GM12878 (cell line): Measurements from ENCODE around the gene AP2A2. TPM values are rescaled to one million over a fixed set of nuclear protein-coding genes. Genes with fewer than 3 reads are reported as not detected.

Experiments used
- ATAC-seq: fragments of 200-7000 bp; cut with Tn5 transposase; 3 replicates; pipeline ENCODE4 v1.9.1; 2020; ENCODE audit warnings: mild to moderate bottlenecking, moderate library complexity
- BruUV-seq: library from RNA; stranded (reverse); fragments of 400-500 nt; replicated peaks from 2 replicates; lab custom pipeline; 2021; lab: Mats Ljungman, UMichigan
- CTCF ChIA-PET: fragments of 300-600 bp; sonication (Branson Sonifier 250); formaldehyde crosslinking; extraction: SDS; loops from one replicate; lab custom pipeline; 2021; ENCODE audit warnings: inconsistent platforms; lab: Yijun Ruan, JAX
- POLR2A ChIA-PET: fragments of 350-600 bp; formaldehyde crosslinking; extraction: SDS; loops from one replicate; lab custom pipeline; 2021; ENCODE audit warnings: inconsistent platforms; lab: Charles Lee
- RAD21 ChIA-PET: fragments of 300-600 bp; sonication (Branson Sonifier 250); formaldehyde crosslinking; loops from one replicate; lab custom pipeline; 2023; ENCODE audit warnings: antibody characterized with exemption; ENCODE audit not compliant: unreplicated experiment; lab: Charles Lee
- SMC1A ChIA-PET: fragments of 300-600 bp; sonication (Branson Sonifier 250); formaldehyde crosslinking; loops from one replicate; lab custom pipeline; 2023; ENCODE audit not compliant: unreplicated experiment, uncharacterized antibody; lab: Charles Lee
- DNase-seq: peaks from one replicate; pipeline ENCODE4 v3.0.0-alpha.2; 2011; ENCODE audit warnings: low read depth, low spot score
- FAIRE-seq: peaks from 3 replicates; lab custom pipeline; 2011; peaks lifted over from hg19 to GRCh38; lab: Jason Lieb, UNC
- H2AFZ ChIP-seq: 2 replicates; pipeline ENCODE4 v1.6.0; 2011; ENCODE audit warnings: low read depth, low read length, control low read depth; ENCODE audit not compliant: control insufficient read depth
- H3K27ac ChIP-seq: 2 replicates; pipeline ENCODE4 v1.5.1; 2011; ENCODE audit warnings: control low read depth; ENCODE audit not compliant: control insufficient read depth, insufficient read depth
- H3K27me3 ChIP-seq, 2 experiments: replicated peaks in 1 of 2; 2 replicates each; pipeline versions ENCODE4 v1.6.0 to v1.6.1; 2011; ENCODE audit warnings: low read length in 1 of 2; ENCODE audit not compliant: control insufficient read depth in 2 of 2, insufficient read depth in 2 of 2
- H3K36me3 ChIP-seq, 2 experiments: 2 replicates each; pipeline ENCODE4 v1.5.1; 2011; ENCODE audit warnings: low read length in 1 of 2; ENCODE audit not compliant: control insufficient read depth in 2 of 2, insufficient read depth in 2 of 2
- H3K4me1 ChIP-seq: 2 replicates; pipeline ENCODE4 v1.6.1; 2011; ENCODE audit warnings: mild to moderate bottlenecking, low read length, moderate library complexity, mixed read lengths; ENCODE audit not compliant: control insufficient read depth, insufficient read depth
- H3K4me2 ChIP-seq: 2 replicates; pipeline ENCODE4 v1.6.0; 2011; ENCODE audit warnings: control low read depth; ENCODE audit not compliant: control insufficient read depth, insufficient read depth
- H3K4me3 ChIP-seq: fragments of 200-600 bp; sonication (generic); 2 replicates; pipeline ENCODE4 v1.5.1; 2016
- H3K79me2 ChIP-seq: 2 replicates; pipeline ENCODE4 v1.6.0; 2011; ENCODE audit warnings: low read length; ENCODE audit not compliant: control insufficient read depth, insufficient read depth
- H3K9ac ChIP-seq: 2 replicates; pipeline ENCODE4 v1.8.0; 2011; ENCODE audit warnings: low read length, control low read depth, mixed read lengths; ENCODE audit not compliant: control insufficient read depth, insufficient read depth
- H3K9me3 ChIP-seq: replicated peaks from 3 replicates; pipeline ENCODE4 v1.5.1; 2011; ENCODE audit warnings: mild to moderate bottlenecking, low read length; ENCODE audit not compliant: control insufficient read depth, insufficient read depth
- H4K20me1 ChIP-seq: 2 replicates; pipeline ENCODE4 v1.6.0; 2011; ENCODE audit not compliant: control insufficient read depth, insufficient read depth
- IRF4 ChIP-seq: IDR thresholded peaks from 2 replicates; pipeline ENCODE4 v1.6.1; 2011; ENCODE audit warnings: low read depth, low read length
- PBX3 ChIP-seq: IDR thresholded peaks from 2 replicates; pipeline ENCODE4 v1.6.1; 2011; ENCODE audit warnings: mild to moderate bottlenecking, low read depth, low read length, moderate library complexity; ENCODE audit not compliant: insufficient replicate concordance
- RAD21 ChIP-seq: IDR thresholded peaks from 2 replicates; pipeline ENCODE4 v1.6.1; 2011; ENCODE audit warnings: mild to moderate bottlenecking, low read depth, low read length, moderate library complexity; ENCODE audit not compliant: insufficient read depth
- STAT1 ChIP-seq: fragments of 450-650 bp; conservative IDR thresholded peaks from 2 replicates; pipeline ENCODE4 v1.6.1; 2014; ENCODE audit warnings: antibody characterized with exemption, mild to moderate bottlenecking
- TARDBP ChIP-seq: IDR thresholded peaks from 2 replicates; pipeline ENCODE4 v1.6.1; 2016; ENCODE audit warnings: borderline replicate concordance
- ZNF622 ChIP-seq: fragments of 450-650 bp; IDR thresholded peaks from 2 replicates; pipeline ENCODE4 v1.6.1; 2017; ENCODE audit warnings: mild to moderate bottlenecking, inconsistent platforms
- WGBS: methylation state at CpG from one replicate; pipeline ENCODE4 v1.1.6; 2016; ENCODE audit warnings: low lambda C conversion rate; ENCODE audit not compliant: insufficient replicate concordance, insufficient coverage; ENCODE audit errors: missing lambda C conversion rate; 5-methylcytosine and 5-hydroxymethylcytosine counted together
- in situ Hi-C: fragments of 300-500 bp; cut with MboI; formaldehyde crosslinking; loops from 9 replicates; pipeline ENCODE4 v1.14.3; 2018; ENCODE audit warnings: mixed read lengths
- intact Hi-C: fragments of 100-400 bp; cut with micrococcal nuclease; formaldehyde crosslinking; loops from one replicate; pipeline ENCODE4 v1.14.2; 2022; ENCODE audit not compliant: unreplicated experiment
- polyA plus RNA-seq, 11 experiments: library from polyadenylated mRNA; depleted of rRNA in 4 of 11; unstranded in 6 of 11; stranded (reverse) in 5 of 11; fragments of >200 nt; fragmentation: Nextera tagmentation in 4 of 11; fragmentation: Illumina TruSeq in 1 of 11; extraction: Ambion mirVana in 4 of 11; extraction: Trizol in 1 of 11; gene quantifications; 1 replicate in 1 of 11; 2 replicates in 10 of 11; pipeline versions ENCODE4 v1.2.1 to v1.2.3, GENCODE V29; 2011 to 2016; ENCODE audit warnings: inconsistent platforms in 2 of 11, missing spikeins in 2 of 11, low read depth in 1 of 11
- total RNA-seq, 4 experiments: library from RNA; depleted of rRNA in 3 of 4; stranded (reverse); fragments of >200 nt in 3 of 4; fragmentation: Illumina TruSeq in 1 of 4; extraction: Trizol in 1 of 4; gene quantifications; 2 replicates each; pipeline versions ENCODE4 v1.2.1 to v1.2.3, GENCODE V29; 2013 to 2021

The AP2A2 gene
- total and polyA plus RNA-seq, 10 of the 15 experiments (the other 5 are each of a cell fraction or from before 2014, with no cell fraction given), result 0.58 to 48.8 (median 18.2) TPM

GRCh38 chr11:951507-951906, 25.8 kb downstream of the AP2A2 start:
- intact Hi-C loops (no loop called here), in situ Hi-C loops (no loop called here)
- no peak for TF ChIP-seq ZNF622
- no peak for TF ChIP-seq PBX3
- TF ChIP-seq RAD21, result no peak
- no peak for TF ChIP-seq TARDBP
- TF ChIP-seq IRF4, result no peak
- no peak for TF ChIP-seq STAT1
- POLR2A ChIA-PET, result interaction anchor here (0.6 kb wide), 1 partner anchor 30 kb away, joined by 3 read pairs; no protein-coding TSS in a partner anchor
- Histone ChIP-seq H3K27me3 (no peaks in the 10 kb centered on the region), H3K4me1 (no peaks in the 10 kb centered on the region), H3K4me3 (no peak overlapping the region), H2AFZ (no peak overlapping the region), H3K9me3 (no peaks in the 10 kb centered on the region; the same call in 1 of the 3 replicates), H3K9ac (no peak overlapping the region), H3K4me2 (no peak overlapping the region), H3K79me2 (peaks cover 2% of the 10 kb centered on the region; the same call in 1 of the 2 replicates), H3K27ac (no peak overlapping the region), H4K20me1 (peaks cover 4% of the 10 kb centered on the region; the same call in 1 of the 2 replicates), H3K36me3 (no peaks in the 10 kb centered on the region)
- WGBS, result 95% methylated on average over 7 of the region's 9 CpGs
- BruUV-seq, result no TSS peak
- RAD21 ChIA-PET, result no interaction called here
- CTCF ChIA-PET, result interaction anchor here (1.0 kb wide), 1 partner anchor 27 kb away, joined by 3 read pairs; no protein-coding TSS in a partner anchor
- SMC1A ChIA-PET, result interaction anchor here (0.8 kb wide), 1 partner anchor 23 kb away, joined by 3 read pairs; no protein-coding TSS in a partner anchor
- ATAC-seq (no peak), FAIRE-seq (no peak), DNase-seq (no peak)
